H9 (cell line): ENCODE data around the gene TM4SF20. TPM values are rescaled to one million over a fixed set of nuclear protein-coding genes. Genes with fewer than 3 reads are reported as not detected.

ENCODE experiments used
- DNase-seq: peaks from one replicate; pipeline ENCODE4 v3.0.0-alpha.2; 2017
- H2AFZ ChIP-seq: one replicate; pipeline ENCODE4 v1.6.1; 2013; ENCODE audit warnings: mild to moderate bottlenecking, low read length, control low read depth, moderate library complexity
- H2AK5ac ChIP-seq: 2 replicates; pipeline ENCODE4 v1.6.1; 2013; ENCODE audit warnings: low read length, control low read depth, mixed read lengths; ENCODE audit not compliant: insufficient read length
- H2BK120ac ChIP-seq: one replicate; pipeline ENCODE4 v1.6.1; 2013; ENCODE audit warnings: low read depth, mild to moderate bottlenecking, low read length, control low read depth, inconsistent platforms; ENCODE audit not compliant: poor library complexity, severe bottlenecking
- H2BK12ac ChIP-seq: 2 replicates; pipeline ENCODE4 v1.6.1; 2013; ENCODE audit warnings: low read length, control low read depth, mixed read lengths, low read depth; ENCODE audit not compliant: insufficient read length
- H2BK15ac ChIP-seq: 2 replicates; pipeline ENCODE4 v1.6.1; 2013; ENCODE audit warnings: low read depth, low read length, control low read depth
- H2BK20ac ChIP-seq: one replicate; pipeline ENCODE4 v1.6.1; 2013; ENCODE audit warnings: low read depth, mild to moderate bottlenecking, low read length, control low read depth, inconsistent platforms; ENCODE audit not compliant: poor library complexity, severe bottlenecking
- H2BK5ac ChIP-seq: 2 replicates; pipeline ENCODE4 v1.6.1; 2013; ENCODE audit warnings: low read length, control low read depth, mixed read lengths; ENCODE audit not compliant: insufficient read length
- H3K14ac ChIP-seq: 2 replicates; pipeline ENCODE4 v1.6.1; 2013; ENCODE audit warnings: low read length, control low read depth; ENCODE audit not compliant: insufficient read depth
- H3K18ac ChIP-seq: 2 replicates; pipeline ENCODE4 v1.6.1; 2013; ENCODE audit warnings: low read depth, mild to moderate bottlenecking, mixed read lengths, low read length, control low read depth; ENCODE audit not compliant: insufficient read length
- H3K23ac ChIP-seq: 2 replicates; pipeline ENCODE4 v1.6.1; 2013; ENCODE audit warnings: low read length, control low read depth, mixed read lengths, low read depth; ENCODE audit not compliant: insufficient read length
- H3K23me2 ChIP-seq: 2 replicates; pipeline ENCODE4 v1.6.1; 2013; ENCODE audit warnings: low read depth, mild to moderate bottlenecking, mixed read lengths, low read length, control low read depth; ENCODE audit not compliant: insufficient read length, poor library complexity, severe bottlenecking
- H3K27ac ChIP-seq: 2 replicates; pipeline ENCODE4 v1.5.1; 2013; ENCODE audit warnings: low read length, control low read depth, mixed read lengths, low read depth; ENCODE audit not compliant: insufficient read length
- H3K27me3 ChIP-seq: 2 replicates; pipeline ENCODE4 v1.6.1; 2013; ENCODE audit warnings: low read length, control low read depth, inconsistent platforms; ENCODE audit not compliant: insufficient read depth
- H3K4ac ChIP-seq: 2 replicates; pipeline ENCODE4 v1.6.1; 2013; ENCODE audit warnings: low read depth, mild to moderate bottlenecking, control low read depth, inconsistent platforms, low read length, moderate library complexity
- H3K4me1 ChIP-seq: 2 replicates; pipeline ENCODE4 v1.6.1; 2013; ENCODE audit warnings: low read length, control low read depth, inconsistent platforms; ENCODE audit not compliant: insufficient read depth
- H3K4me2 ChIP-seq: 2 replicates; pipeline ENCODE4 v1.6.1; 2013; ENCODE audit warnings: low read length, control low read depth, mixed read lengths; ENCODE audit not compliant: insufficient read length, insufficient read depth
- H3K56ac ChIP-seq: 2 replicates; pipeline ENCODE4 v1.6.1; 2013; ENCODE audit warnings: low read depth, mild to moderate bottlenecking, mixed read lengths, low read length, control low read depth; ENCODE audit not compliant: insufficient read length
- H3K79me1 ChIP-seq: 2 replicates; pipeline ENCODE4 v1.6.1; 2013; ENCODE audit warnings: low read depth, mild to moderate bottlenecking, moderate library complexity, low read length, control low read depth, inconsistent platforms; ENCODE audit not compliant: insufficient read depth, poor library complexity, severe bottlenecking
- H3K79me2 ChIP-seq: 2 replicates; pipeline ENCODE4 v1.6.1; 2013; ENCODE audit warnings: low read length, control low read depth, inconsistent platforms; ENCODE audit not compliant: insufficient read depth
- H3K9ac ChIP-seq: 2 replicates; pipeline ENCODE4 v1.6.1; 2013; ENCODE audit warnings: low read length, control low read depth, mixed read lengths; ENCODE audit not compliant: insufficient read length; ENCODE audit errors: extremely low read depth
- H3K9me3 ChIP-seq: one replicate; pipeline ENCODE4 v1.6.1; 2013; ENCODE audit warnings: low read depth, low read length, inconsistent platforms; ENCODE audit not compliant: control insufficient read depth
- H3T11ph ChIP-seq: one replicate; pipeline ENCODE4 v1.6.1; 2013; ENCODE audit warnings: mild to moderate bottlenecking, low read length, control low read depth, inconsistent platforms
- H4K20me1 ChIP-seq: one replicate; pipeline ENCODE4 v1.6.1; 2013; ENCODE audit not compliant: control insufficient read depth, insufficient read length, insufficient read depth
- H4K5ac ChIP-seq: 2 replicates; pipeline ENCODE4 v1.6.1; 2013; ENCODE audit warnings: low read depth, mild to moderate bottlenecking, mixed read lengths, low read length, control low read depth; ENCODE audit not compliant: insufficient read length
- H4K8ac ChIP-seq: replicated peaks from 2 replicates; pipeline ENCODE4 v1.6.1; 2013; ENCODE audit warnings: low read length, control low read depth, mixed read lengths, low read depth; ENCODE audit not compliant: insufficient read length
- H4K91ac ChIP-seq: 2 replicates; pipeline ENCODE4 v1.6.1; 2013; ENCODE audit warnings: low read depth, mild to moderate bottlenecking, moderate library complexity, mixed read lengths, low read length, control low read depth; ENCODE audit not compliant: insufficient read length
- H3K27ac Mint-ChIP-seq, 3 experiments: 2 replicates in 2 of 3; 3 replicates in 1 of 3; pipeline ENCODE4 v1.8.0; 2020 to 2021; ENCODE audit warnings: mixed read lengths in 3 of 3, mild to moderate bottlenecking in 1 of 3, moderate library complexity in 1 of 3
- H3K27me3 Mint-ChIP-seq: 2 replicates; pipeline ENCODE4 v1.8.0; 2021; ENCODE audit warnings: low read depth, mild to moderate bottlenecking, moderate library complexity, mixed read lengths
- H3K36me3 Mint-ChIP-seq, 3 experiments: 2 replicates in 2 of 3; 3 replicates in 1 of 3; pipeline ENCODE4 v1.8.0; 2020 to 2021; ENCODE audit warnings: low read depth in 3 of 3, mixed read lengths in 3 of 3; ENCODE audit not compliant: insufficient read depth in 1 of 3
- H3K4me1 Mint-ChIP-seq, 2 experiments: 2 replicates each; pipeline ENCODE4 v1.8.0; 2020; ENCODE audit warnings: mixed read lengths in 2 of 2
- H3K4me3 Mint-ChIP-seq, 2 experiments: 2 replicates in 1 of 2; 3 replicates in 1 of 2; pipeline ENCODE4 v1.8.0; 2020 to 2021; ENCODE audit warnings: mild to moderate bottlenecking in 2 of 2, mixed read lengths in 2 of 2, moderate library complexity in 1 of 2
- H3K9me3 Mint-ChIP-seq, 2 experiments: 2 replicates in 1 of 2; 3 replicates in 1 of 2; pipeline ENCODE4 v1.8.0; 2020; ENCODE audit warnings: mild to moderate bottlenecking in 2 of 2, mixed read lengths in 2 of 2, moderate library complexity in 1 of 2
- WGBS: extraction: QIAGEN DNeasy Blood & Tissue Kit; methylation state at CpG from one replicate; pipeline ENCODE4 v1.1.7; 2013; ENCODE audit warnings: missing lambda C conversion rate, low lambda C conversion rate, mixed read lengths; ENCODE audit not compliant: insufficient read length; ENCODE audit errors: extremely low coverage; 5-methylcytosine and 5-hydroxymethylcytosine counted together
- total RNA-seq: library from RNA; stranded (reverse); gene quantifications from 2 replicates; pipeline ENCODE4 v1.2.1, GENCODE V29; 2021
- TF ChIP-seq, protein P1 (sequence below): fragments of 200-600 bp; sonication (generic); conservative IDR thresholded peaks from 3 replicates; pipeline ENCODE4 v1.8.0; 2021; ENCODE audit warnings: antibody characterized with exemption, mild to moderate bottlenecking

The TM4SF20 gene
- total RNA-seq, 1 experiment from 2014 or later = not detected

DNA sequence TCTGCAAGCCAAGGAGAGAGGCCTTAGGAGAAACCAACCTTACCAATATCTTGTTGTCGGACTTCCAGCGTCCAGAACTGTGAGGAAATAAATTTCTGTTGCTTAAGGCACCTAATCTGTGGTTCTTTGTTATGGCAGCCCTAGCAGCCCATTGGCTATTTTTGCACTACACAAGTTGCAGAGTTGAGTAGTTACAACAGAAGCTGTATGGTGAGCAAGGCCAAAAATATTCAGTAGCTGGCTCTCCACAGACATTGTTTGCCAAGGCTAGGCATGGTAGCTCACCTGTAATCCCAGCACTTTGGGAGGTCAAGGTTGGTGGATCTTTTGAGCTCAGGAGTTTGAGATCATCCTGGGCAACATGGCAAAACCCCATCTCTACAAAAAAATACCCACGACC lies 35.7 kb upstream of the TM4SF20 start:
- Histone ChIP-seq H3K9ac (no peak overlapping the region), H2BK15ac (no peak overlapping the region), H2BK20ac (no peak overlapping the region), H3K4ac (no peak overlapping the region), H2BK12ac (no peak overlapping the region), H4K8ac (no peak overlapping the region), H3K56ac (no peak overlapping the region), H3K4me1 (no peaks in the 10 kb centered on the region), H2BK5ac (no peak overlapping the region), H3K18ac (no peak overlapping the region), H4K5ac (no peak overlapping the region), H3K4me2 (no peak overlapping the region), H3K14ac (no peak overlapping the region), H3K27ac (no peak overlapping the region), H3K23ac (no peak overlapping the region), H3T11ph (no peak overlapping the region), H2AFZ (no peak overlapping the region), H4K20me1 (no peaks in the 10 kb centered on the region), H2AK5ac (no peak overlapping the region), H2BK120ac (no peak overlapping the region), H3K79me1 (no peaks in the 10 kb centered on the region), H3K27me3 (no peaks in the 10 kb centered on the region), H4K91ac (no peak overlapping the region), H3K23me2 (no peaks in the 10 kb centered on the region), H3K9me3 (no peaks in the 10 kb centered on the region), H3K79me2 (no peaks in the 10 kb centered on the region)
- H3K9me3 Mint-ChIP-seq = no peaks in the 10 kb centered on the region
- TF ChIP-seq, protein P1, sequence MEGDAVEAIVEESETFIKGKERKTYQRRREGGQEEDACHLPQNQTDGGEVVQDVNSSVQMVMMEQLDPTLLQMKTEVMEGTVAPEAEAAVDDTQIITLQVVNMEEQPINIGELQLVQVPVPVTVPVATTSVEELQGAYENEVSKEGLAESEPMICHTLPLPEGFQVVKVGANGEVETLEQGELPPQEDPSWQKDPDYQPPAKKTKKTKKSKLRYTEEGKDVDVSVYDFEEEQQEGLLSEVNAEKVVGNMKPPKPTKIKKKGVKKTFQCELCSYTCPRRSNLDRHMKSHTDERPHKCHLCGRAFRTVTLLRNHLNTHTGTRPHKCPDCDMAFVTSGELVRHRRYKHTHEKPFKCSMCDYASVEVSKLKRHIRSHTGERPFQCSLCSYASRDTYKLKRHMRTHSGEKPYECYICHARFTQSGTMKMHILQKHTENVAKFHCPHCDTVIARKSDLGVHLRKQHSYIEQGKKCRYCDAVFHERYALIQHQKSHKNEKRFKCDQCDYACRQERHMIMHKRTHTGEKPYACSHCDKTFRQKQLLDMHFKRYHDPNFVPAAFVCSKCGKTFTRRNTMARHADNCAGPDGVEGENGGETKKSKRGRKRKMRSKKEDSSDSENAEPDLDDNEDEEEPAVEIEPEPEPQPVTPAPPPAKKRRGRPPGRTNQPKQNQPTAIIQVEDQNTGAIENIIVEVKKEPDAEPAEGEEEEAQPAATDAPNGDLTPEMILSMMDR = no peak
- no peaks in the 10 kb centered on the region for H3K36me3 Mint-ChIP-seq
- peak overlapping the region in 1 of 3 experiments; percentile 3; a peak in 2 of 7 replicates for H3K27ac Mint-ChIP-seq
- H3K4me1 Mint-ChIP-seq = peaks cover 5 to 7% of the 10 kb centered on the region in 2 experiments; a peak in 2 of 4 replicates
- WGBS = no CpG with 5 or more reads among the region's 3 CpGs
- no peak for DNase-seq
- H3K27me3 Mint-ChIP-seq = no peaks in the 10 kb centered on the region
- no peak overlapping the region for H3K4me3 Mint-ChIP-seq
